GM06990 (cell line): Measurements from ENCODE around the gene CLEC4E.
"Not testable (repeated sequence)": the region's sequence is repeated elsewhere in the genome, so short reads cannot be mapped to it uniquely, and the experiment has no call there.

Experiments used
- DNase-seq: peaks from one replicate; pipeline ENCODE4 v3.0.0-alpha.2; 2011; ENCODE audit not compliant: insufficient read length; ENCODE audit errors: extremely low read depth
- H3K27me3 ChIP-seq: replicated peaks from 2 replicates; pipeline ENCODE4 v1.6.0; 2011; ENCODE audit warnings: low read length; ENCODE audit not compliant: control insufficient read depth, insufficient read depth
- H3K36me3 ChIP-seq: 2 replicates; pipeline ENCODE4 v1.5.1; 2011; ENCODE audit warnings: low read length; ENCODE audit not compliant: control insufficient read depth, insufficient read depth
- H3K4me3 ChIP-seq: replicated peaks from 2 replicates; pipeline ENCODE4 v1.5.1; 2011; ENCODE audit warnings: low read depth, mild to moderate bottlenecking, control low read depth, low read length
- TF ChIP-seq, protein P1 (sequence below): IDR thresholded peaks from 2 replicates; pipeline ENCODE4 v1.5.1; 2011; ENCODE audit warnings: low read length, control low read depth, mild to moderate bottlenecking, inconsistent platforms; ENCODE audit not compliant: insufficient read depth, poor library complexity, severe bottlenecking

CLEC4E gene

DNA sequence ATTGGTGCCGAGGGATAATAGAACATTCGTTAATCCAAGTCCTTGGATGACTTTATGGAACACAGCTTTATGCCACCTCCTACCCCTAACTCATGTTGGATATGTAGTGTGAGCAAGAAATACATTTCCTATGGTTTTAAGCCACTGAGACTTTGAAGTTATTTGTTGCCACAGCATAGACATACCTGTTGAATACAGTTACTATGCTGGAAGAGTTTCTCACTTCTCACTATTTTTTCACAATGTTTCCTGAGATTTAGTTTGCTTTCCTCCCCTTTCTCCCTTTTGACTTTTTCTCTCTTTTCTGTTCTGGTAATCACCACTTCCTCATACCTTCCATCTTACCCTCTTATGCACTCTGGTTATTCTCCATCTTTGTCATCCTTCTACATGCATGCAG, 7.5 kb upstream of the CLEC4E start:
- Histone ChIP-seq H3K4me3 (no peak overlapping the region), H3K27me3 (no peaks in the 10 kb centered on the region), H3K36me3 (no peaks in the 10 kb centered on the region)
- TF ChIP-seq, protein P1, sequence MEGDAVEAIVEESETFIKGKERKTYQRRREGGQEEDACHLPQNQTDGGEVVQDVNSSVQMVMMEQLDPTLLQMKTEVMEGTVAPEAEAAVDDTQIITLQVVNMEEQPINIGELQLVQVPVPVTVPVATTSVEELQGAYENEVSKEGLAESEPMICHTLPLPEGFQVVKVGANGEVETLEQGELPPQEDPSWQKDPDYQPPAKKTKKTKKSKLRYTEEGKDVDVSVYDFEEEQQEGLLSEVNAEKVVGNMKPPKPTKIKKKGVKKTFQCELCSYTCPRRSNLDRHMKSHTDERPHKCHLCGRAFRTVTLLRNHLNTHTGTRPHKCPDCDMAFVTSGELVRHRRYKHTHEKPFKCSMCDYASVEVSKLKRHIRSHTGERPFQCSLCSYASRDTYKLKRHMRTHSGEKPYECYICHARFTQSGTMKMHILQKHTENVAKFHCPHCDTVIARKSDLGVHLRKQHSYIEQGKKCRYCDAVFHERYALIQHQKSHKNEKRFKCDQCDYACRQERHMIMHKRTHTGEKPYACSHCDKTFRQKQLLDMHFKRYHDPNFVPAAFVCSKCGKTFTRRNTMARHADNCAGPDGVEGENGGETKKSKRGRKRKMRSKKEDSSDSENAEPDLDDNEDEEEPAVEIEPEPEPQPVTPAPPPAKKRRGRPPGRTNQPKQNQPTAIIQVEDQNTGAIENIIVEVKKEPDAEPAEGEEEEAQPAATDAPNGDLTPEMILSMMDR, result no peak
- no peak for DNase-seq

DNA sequence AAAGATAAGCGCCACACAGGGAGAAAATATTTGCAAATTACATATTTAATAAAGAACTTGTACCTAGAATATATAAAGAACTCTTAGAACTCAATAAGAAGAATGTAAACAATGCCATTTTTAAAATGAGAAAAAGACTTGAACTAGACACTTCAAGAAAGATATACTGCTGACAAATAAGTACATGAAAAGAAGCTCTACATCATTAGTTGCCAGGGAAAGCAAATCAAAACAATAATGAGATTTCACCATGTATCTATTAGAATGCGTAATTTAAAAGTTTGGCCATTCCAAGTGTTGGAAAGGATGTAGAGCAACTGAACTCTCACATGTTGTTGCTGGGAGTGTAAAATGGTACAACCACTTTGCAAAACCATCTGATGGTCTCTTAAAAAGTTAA, 6.9 kb upstream of the CLEC4E start:
- Histone ChIP-seq H3K4me3 (no peak overlapping the region), H3K27me3 (no peaks in the 10 kb centered on the region), H3K36me3 (no peaks in the 10 kb centered on the region)
- no peak for DNase-seq
- TF ChIP-seq, protein P1, result no peak

DNA sequence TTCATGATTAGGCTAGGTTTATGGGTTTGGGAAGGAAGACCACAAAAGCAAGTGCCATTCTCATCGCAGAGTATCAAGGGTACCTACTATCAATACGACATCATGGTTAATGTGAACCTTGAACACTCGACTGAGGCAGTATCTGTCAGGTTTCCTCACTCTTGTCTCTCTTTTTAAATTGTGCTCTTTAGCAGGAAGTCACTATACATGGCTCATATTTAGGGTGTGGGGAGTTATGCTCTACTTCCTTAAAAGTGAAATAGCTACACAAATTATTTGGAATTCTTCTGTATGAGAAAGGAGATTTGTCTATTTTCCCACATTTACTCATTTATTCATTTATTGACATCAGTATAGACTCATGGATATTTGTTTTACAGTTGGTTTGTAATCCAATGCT, 5.9 kb upstream of the CLEC4E start:
- H3K4me3 ChIP-seq, result no peak overlapping the region
- DNase-seq, result no peak
- H3K36me3 ChIP-seq, result no peaks in the 10 kb centered on the region
- H3K27me3 ChIP-seq, result no peaks in the 10 kb centered on the region
- TF ChIP-seq, protein P1, result no peak

DNA sequence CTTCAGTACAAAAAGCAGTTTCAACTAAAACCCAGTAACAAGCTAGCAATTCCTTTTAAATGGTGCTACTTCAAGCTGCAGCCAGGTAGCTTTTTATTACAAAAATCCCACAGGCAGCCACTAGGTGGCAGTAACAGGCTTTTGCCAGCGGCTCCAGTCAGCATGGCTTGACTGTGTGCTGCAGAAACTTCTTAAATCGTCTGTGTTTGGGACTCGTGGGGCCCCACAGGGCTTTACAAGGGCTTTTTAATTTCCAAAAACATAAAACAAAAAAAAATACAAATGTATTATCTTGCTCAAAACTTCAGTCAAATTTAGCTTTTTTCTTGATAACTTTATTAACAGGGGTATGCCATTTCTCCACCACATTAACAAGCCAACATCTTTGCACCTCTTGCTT, 3.6 kb upstream of the CLEC4E start:
- no peaks in the 10 kb centered on the region for H3K36me3 ChIP-seq
- TF ChIP-seq, protein P1, result peak; percentile 84
- no peak overlapping the region for H3K4me3 ChIP-seq
- no peaks in the 10 kb centered on the region for H3K27me3 ChIP-seq
- DNase-seq, result peak; percentile 37

DNA sequence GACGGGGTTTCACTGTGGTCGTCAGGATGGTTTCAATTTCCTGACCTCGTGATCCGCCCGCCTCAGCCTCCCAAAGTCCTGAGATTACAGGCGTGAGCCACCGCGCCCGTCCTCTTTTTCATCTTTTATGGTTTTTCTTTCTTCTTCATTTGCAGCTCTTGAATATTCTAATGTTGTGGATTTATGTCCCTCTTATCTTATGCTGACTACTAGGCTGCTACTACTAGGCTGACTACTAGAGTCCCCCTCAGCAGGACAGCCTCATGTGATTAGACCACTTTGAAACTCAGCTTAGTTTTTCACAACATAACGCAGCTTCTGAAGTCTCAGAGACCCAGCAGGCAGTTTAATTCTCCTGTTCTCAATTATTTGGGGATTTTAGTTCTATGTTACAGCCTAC, 857 bp upstream of the CLEC4E start:
- Histone ChIP-seq H3K4me3 (no peak overlapping the region), H3K27me3 (no peaks in the 10 kb centered on the region), H3K36me3 (no peaks in the 10 kb centered on the region)
- no peak for DNase-seq
- TF ChIP-seq, protein P1, result no peak

DNA sequence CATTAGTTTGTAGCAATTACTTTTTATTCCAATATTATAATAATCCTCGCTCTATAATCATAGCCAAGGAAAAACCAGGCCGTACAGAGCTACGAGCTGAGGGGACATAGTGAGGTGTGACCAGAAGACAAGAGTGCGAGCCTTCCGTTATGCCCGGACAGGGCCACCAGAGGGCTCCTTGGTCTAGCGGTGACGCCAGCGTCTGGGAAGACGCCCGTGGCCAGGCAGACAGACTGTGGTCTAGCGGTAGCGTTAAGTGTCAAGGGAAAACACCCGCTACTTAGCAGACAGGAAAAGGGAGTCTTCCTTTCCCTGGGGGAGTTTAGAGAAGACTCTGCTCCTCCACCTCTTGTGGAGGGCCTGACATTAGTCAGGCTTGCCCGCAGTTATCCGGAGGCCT, 2.9 kb downstream of the CLEC4E start:
- not testable (repeated sequence) for H3K27me3 ChIP-seq, H3K4me3 ChIP-seq, H3K36me3 ChIP-seq
- TF ChIP-seq, protein P1, result peak; percentile 48
- DNase-seq, result peak; percentile 18
